Neuronal stem cell (in vitro differentiated cells): ENCODE results near the gene DCLK1.

Experiments
- DNase-seq: peaks from one replicate; pipeline ENCODE4 v3.0.0-alpha.2; 2013; ENCODE audit warnings: low spot score
- H2AFZ ChIP-seq: one replicate; pipeline ENCODE4 v1.6.1; 2013; ENCODE audit warnings: mild to moderate bottlenecking, low read length, inconsistent platforms
- H2AK5ac ChIP-seq: 2 replicates; pipeline ENCODE4 v1.6.1; 2013; ENCODE audit warnings: low read depth, mild to moderate bottlenecking, inconsistent platforms, low read length, moderate library complexity, mixed read lengths
- H2BK120ac ChIP-seq: 2 replicates; pipeline ENCODE4 v1.6.1; 2013; ENCODE audit warnings: low read depth, mild to moderate bottlenecking, inconsistent platforms, low read length, moderate library complexity, mixed read lengths
- H2BK12ac ChIP-seq: one replicate; pipeline ENCODE4 v1.6.1; 2013; ENCODE audit warnings: low read length, inconsistent platforms
- H2BK15ac ChIP-seq: 2 replicates; pipeline ENCODE4 v1.6.1; 2013; ENCODE audit warnings: mild to moderate bottlenecking, low read length, inconsistent platforms, mixed read lengths
- H2BK5ac ChIP-seq: one replicate; pipeline ENCODE4 v1.6.1; 2013; ENCODE audit warnings: inconsistent platforms, mild to moderate bottlenecking, low read length, moderate library complexity
- H3K14ac ChIP-seq: one replicate; pipeline ENCODE4 v1.6.1; 2013; ENCODE audit warnings: low read length, inconsistent platforms
- H3K18ac ChIP-seq: 2 replicates; pipeline ENCODE4 v1.6.1; 2013; ENCODE audit warnings: low read length, inconsistent platforms
- H3K23ac ChIP-seq: 2 replicates; pipeline ENCODE4 v1.6.1; 2013; ENCODE audit warnings: low read depth, mild to moderate bottlenecking, mixed read lengths, low read length, inconsistent platforms; ENCODE audit not compliant: poor library complexity
- H3K27ac ChIP-seq: replicated peaks from 3 replicates; pipeline ENCODE4 v1.5.1; 2013; ENCODE audit warnings: low read length, inconsistent platforms
- H3K27me3 ChIP-seq, 3 experiments: 2 replicates each; pipeline ENCODE4 v1.6.1; 2013; ENCODE audit warnings: low read length in 3 of 3, mild to moderate bottlenecking in 2 of 3, inconsistent platforms in 1 of 3, low read depth in 1 of 3, mixed read lengths in 1 of 3, moderate library complexity in 1 of 3; ENCODE audit not compliant: control insufficient read depth in 3 of 3, insufficient read depth in 3 of 3
- H3K36me3 ChIP-seq, 2 donors: replicated peaks in 1 of 2; 2 replicates each; pipeline ENCODE4 v1.6.1; 2013; ENCODE audit warnings: low read length in 2 of 2; ENCODE audit not compliant: control insufficient read depth in 2 of 2, insufficient read depth in 2 of 2
- H3K4ac ChIP-seq: 2 replicates; pipeline ENCODE4 v1.6.1; 2013; ENCODE audit warnings: inconsistent platforms, mild to moderate bottlenecking, low read length, moderate library complexity
- H3K4me1 ChIP-seq, 2 donors: 1 replicate in 1 of 2; 2 replicates in 1 of 2; pipeline ENCODE4 v1.6.1; 2013; ENCODE audit warnings: low read length in 2 of 2, low read depth in 1 of 2; ENCODE audit not compliant: control insufficient read depth in 2 of 2, insufficient read depth in 1 of 2
- H3K4me2 ChIP-seq: one replicate; pipeline ENCODE4 v1.6.1; 2013; ENCODE audit warnings: mild to moderate bottlenecking, low read length, inconsistent platforms; ENCODE audit not compliant: insufficient read depth, poor library complexity, severe bottlenecking
- H3K4me3 ChIP-seq, 2 donors: 2 replicates each; pipeline ENCODE4 v1.5.1; 2013; ENCODE audit warnings: low read length in 2 of 2, mild to moderate bottlenecking in 2 of 2, inconsistent platforms in 1 of 2, moderate library complexity in 1 of 2
- H3K79me1 ChIP-seq: one replicate; pipeline ENCODE4 v1.6.1; 2013; ENCODE audit warnings: low read depth, mild to moderate bottlenecking, inconsistent platforms, low read length, moderate library complexity
- H3K9ac ChIP-seq: one replicate; pipeline ENCODE4 v1.6.1; 2013; ENCODE audit warnings: mild to moderate bottlenecking, low read depth, low read length, inconsistent platforms; ENCODE audit not compliant: poor library complexity
- H3K9me3 ChIP-seq, 2 donors: replicated peaks in 1 of 2; 2 replicates each; pipeline versions ENCODE3 to v1.6.1; 2013; ENCODE audit warnings: low read length in 2 of 2, mild to moderate bottlenecking in 2 of 2, inconsistent platforms in 1 of 2, low read depth in 1 of 2, mixed read lengths in 1 of 2, moderate library complexity in 1 of 2; ENCODE audit not compliant: control insufficient read depth in 2 of 2, insufficient read depth in 1 of 2
- H4K8ac ChIP-seq: one replicate; pipeline ENCODE4 v1.6.1; 2013; ENCODE audit warnings: low read depth, mild to moderate bottlenecking, inconsistent platforms, low read length, moderate library complexity
- H4K91ac ChIP-seq: one replicate; pipeline ENCODE4 v1.6.1; 2013; ENCODE audit warnings: low read length, low read depth, mild to moderate bottlenecking, inconsistent platforms; ENCODE audit not compliant: poor library complexity
- WGBS, 2 donors: extraction: QIAGEN DNeasy Blood & Tissue Kit; methylation state at CpG; one replicate each; pipeline ENCODE4 v1.1.7; 2013; ENCODE audit warnings: missing lambda C conversion rate in 2 of 2, mixed read lengths in 1 of 2; ENCODE audit not compliant: insufficient read length in 2 of 2, insufficient replicate concordance in 1 of 2; ENCODE audit errors: extremely low coverage in 2 of 2; 5-methylcytosine and 5-hydroxymethylcytosine counted together

DCLK1 gene

DNA sequence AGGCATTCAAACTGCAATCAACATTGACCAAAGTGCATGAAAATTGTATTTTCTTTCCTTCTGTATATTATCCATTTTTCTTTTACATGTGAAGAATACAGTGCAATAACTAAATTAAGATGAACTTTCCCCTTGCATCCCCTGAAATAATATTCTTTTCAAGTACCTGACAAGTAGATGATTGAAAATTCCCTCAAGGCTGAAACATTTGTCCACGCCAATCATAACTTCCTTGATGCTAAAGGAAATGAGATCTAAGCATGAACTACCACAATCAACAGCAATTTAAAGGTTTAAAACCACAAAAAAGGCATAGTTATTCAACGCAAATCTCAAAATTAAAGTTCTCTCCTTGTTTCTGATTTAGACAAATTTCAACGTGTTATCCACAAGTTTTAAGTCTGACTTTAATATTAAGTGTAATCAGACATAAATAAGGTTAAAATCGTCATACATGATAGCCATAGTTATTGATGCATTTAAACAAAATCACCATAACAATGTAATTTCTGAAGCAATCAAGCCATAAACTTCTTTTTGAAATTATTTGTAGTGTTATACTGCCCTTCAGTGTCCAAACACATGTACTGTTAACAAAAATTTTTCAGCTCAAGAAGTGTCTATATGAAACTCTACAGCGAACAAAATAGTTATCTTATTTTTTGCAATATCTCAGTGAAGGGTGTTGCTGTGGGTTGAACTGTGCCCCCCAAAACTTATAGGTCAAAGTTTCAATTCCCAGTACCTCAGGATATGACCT, 169.5 kb downstream of the DCLK1 start:
- Histone ChIP-seq H3K9ac (no peak overlapping the region), H3K27me3 (peaks cover 0 to 4% (median 0%) of the 10 kb centered on the region in 3 experiments), H3K79me1 (peaks cover 4% of the 10 kb centered on the region), H3K36me3 (peaks cover 0 to 4% of the 10 kb centered on the region in 2 donors), H3K23ac (no peak overlapping the region), H2BK120ac (no peak overlapping the region), H2AK5ac (no peak overlapping the region), H3K4me3 (no peak overlapping the region), H2AFZ (no peak overlapping the region), H2BK12ac (no peak overlapping the region), H4K8ac (no peak overlapping the region), H3K4me1 (no peaks in the 10 kb centered on the region), H3K18ac (no peak overlapping the region), H2BK5ac (no peak overlapping the region), H3K4ac (no peak overlapping the region), H3K9me3 (peaks cover 4 to 5% of the 10 kb centered on the region in 2 donors), H3K14ac (no peak overlapping the region), H3K4me2 (no peak overlapping the region), H3K27ac (no peak overlapping the region), H4K91ac (no peak overlapping the region), H2BK15ac (no peak overlapping the region)
- no peak for DNase-seq
- WGBS, 2 donors = no CpG with 5 or more reads among the region's 5 CpGs

DNA sequence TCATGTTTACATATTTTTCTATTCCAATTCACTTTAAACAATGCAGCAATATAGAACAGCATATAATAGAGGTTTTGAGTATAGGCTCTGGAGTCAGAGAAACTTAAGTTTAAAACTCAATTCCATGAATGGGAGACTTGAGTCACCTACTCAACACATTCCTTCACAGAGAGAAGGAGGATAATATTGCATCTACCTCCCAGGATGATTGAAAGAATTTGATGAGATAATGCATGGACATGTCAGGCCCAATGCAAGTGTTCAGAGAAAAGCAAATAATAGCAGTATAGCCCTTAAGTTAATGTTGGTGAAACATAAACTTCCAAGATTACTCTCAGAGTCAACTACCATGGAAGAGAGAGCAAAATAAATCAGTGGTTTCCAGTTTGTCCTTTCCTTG, 170.2 kb downstream of the DCLK1 start:
- Histone ChIP-seq H2BK15ac (no peak overlapping the region), H3K4me2 (no peak overlapping the region), H4K8ac (no peak overlapping the region), H3K18ac (no peak overlapping the region), H3K9ac (no peak overlapping the region), H3K9me3 (peaks cover 4 to 5% of the 10 kb centered on the region in 2 donors), H4K91ac (no peak overlapping the region), H2AK5ac (no peak overlapping the region), H3K27me3 (peaks cover 0 to 4% (median 0%) of the 10 kb centered on the region in 3 experiments), H2BK120ac (no peak overlapping the region), H3K23ac (no peak overlapping the region), H2BK12ac (no peak overlapping the region), H3K27ac (no peak overlapping the region), H3K79me1 (peaks cover 4% of the 10 kb centered on the region), H3K14ac (no peak overlapping the region), H2BK5ac (no peak overlapping the region), H3K4me3 (no peak overlapping the region), H3K4me1 (no peaks in the 10 kb centered on the region), H2AFZ (no peak overlapping the region), H3K36me3 (peaks cover 0 to 4% of the 10 kb centered on the region in 2 donors), H3K4ac (no peak overlapping the region)
- DNase-seq = no peak

DNA sequence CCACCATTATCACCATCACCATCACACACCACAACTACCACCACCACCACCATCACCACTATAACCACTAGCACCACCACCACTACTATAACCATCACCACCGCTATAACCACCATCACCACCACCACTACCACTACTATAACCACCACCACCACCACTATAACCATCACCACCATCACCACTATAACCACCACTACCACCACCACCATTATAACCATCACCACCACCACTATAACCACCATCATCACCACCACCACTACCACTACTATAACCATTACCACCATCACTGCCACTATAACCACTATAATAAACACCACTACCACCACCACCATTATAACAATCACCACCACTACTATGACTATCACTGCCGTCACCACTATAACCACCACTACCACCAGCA, 173.2 kb downstream of the DCLK1 start:
- Histone ChIP-seq H2AFZ (no peak overlapping the region), H3K23ac (peak overlapping the region; percentile 1), H3K36me3 (peaks cover 0 to 4% of the 10 kb centered on the region in 2 donors), H2BK15ac (no peak overlapping the region), H2BK12ac (no peak overlapping the region), H2BK120ac (no peak overlapping the region), H3K4ac (no peak overlapping the region), H3K14ac (no peak overlapping the region), H3K9ac (peak overlapping the region; percentile 3), H3K27me3 (peaks cover 0 to 4% (median 0%) of the 10 kb centered on the region in 3 experiments), H4K8ac (peak overlapping the region; percentile 66), H3K9me3 (peaks cover 0 to 4% of the 10 kb centered on the region in 2 donors), H3K4me1 (peaks cover 0 to 1% of the 10 kb centered on the region in 2 donors), H4K91ac (peak overlapping the region; percentile 8), H3K79me1 (peaks cover 4% of the 10 kb centered on the region), H3K4me2 (no peak overlapping the region), H2AK5ac (no peak overlapping the region), H3K4me3 (peak overlapping the region in 1 of 2 donors; percentile 1), H3K27ac (no peak overlapping the region), H2BK5ac (no peak overlapping the region), H3K18ac (no peak overlapping the region)
- DNase-seq = no peak
- 83% methylated on average over 1 of the region's 2 CpGs; no CpG with 5 or more reads in 1 of the 2 donors for WGBS, 2 donors

- no CpG with 5 or more reads among the region's 1 CpG for WGBS, 2 donors
- DNase-seq = no peak
- no peak overlapping the region for H3K23ac ChIP-seq
- H3K4me1 ChIP-seq = peaks cover 0 to 1% of the 10 kb centered on the region in 2 donors
- H3K4ac ChIP-seq = no peak overlapping the region
- H2AK5ac ChIP-seq = no peak overlapping the region
- no peak overlapping the region for H2BK12ac ChIP-seq
- H3K79me1 ChIP-seq = peaks cover 4% of the 10 kb centered on the region
- no peak overlapping the region for H3K4me2 ChIP-seq
- H3K18ac ChIP-seq = no peak overlapping the region
- H3K9ac ChIP-seq = no peak overlapping the region
- H3K36me3 ChIP-seq = peaks cover 0 to 4% of the 10 kb centered on the region in 2 donors
- no peak overlapping the region for H3K14ac ChIP-seq
- no peak overlapping the region for H3K4me3 ChIP-seq
- peaks cover 0 to 4% (median 0%) of the 10 kb centered on the region in 3 experiments for H3K27me3 ChIP-seq
- H2BK120ac ChIP-seq = no peak overlapping the region
- H4K8ac ChIP-seq = no peak overlapping the region
- H4K91ac ChIP-seq = no peak overlapping the region
- peaks cover 0 to 4% of the 10 kb centered on the region in 2 donors for H3K9me3 ChIP-seq
- H3K27ac ChIP-seq = no peak overlapping the region
- H2BK5ac ChIP-seq = no peak overlapping the region
- H2BK15ac ChIP-seq = no peak overlapping the region
- no peak overlapping the region for H2AFZ ChIP-seq
Measured at GRCh38 chr13:35957241-35957731, 173.9 kb downstream of the DCLK1 start.
